PFSK-1 (cell line): Measurements from ENCODE around the gene IFI35.

Experiments used
- FOXP2 ChIP-seq: optimal IDR thresholded peaks from 2 replicates; pipeline ENCODE3; 2011; ENCODE audit warnings: borderline replicate concordance, control low read depth, inconsistent platforms; ENCODE audit not compliant: insufficient read depth; ENCODE audit errors: extremely low read length, extremely low read depth
- POLR2AphosphoS5 ChIP-seq: IDR thresholded peaks from 2 replicates; pipeline ENCODE4 v1.6.1; 2012; ENCODE audit warnings: low read depth, mild to moderate bottlenecking, control low read depth, low read length, moderate library complexity
- REST ChIP-seq, 2 experiments: IDR thresholded peaks; 2 replicates each; pipeline versions ENCODE4 v1.6.1 to v1.8.0; 2011 to 2012; ENCODE audit warnings: low read depth in 2 of 2, low read length in 2 of 2, control low read depth in 1 of 2, inconsistent platforms in 1 of 2, mild to moderate bottlenecking in 1 of 2, moderate library complexity in 1 of 2; ENCODE audit not compliant: insufficient read depth in 1 of 2
- SIN3A ChIP-seq: IDR thresholded peaks from 2 replicates; pipeline ENCODE4 v1.6.1; 2012; ENCODE audit warnings: mild to moderate bottlenecking, low read length, moderate library complexity, borderline replicate concordance; ENCODE audit not compliant: insufficient read depth
- TAF1 ChIP-seq: IDR thresholded peaks from 2 replicates; pipeline ENCODE4 v1.6.1; 2012; ENCODE audit warnings: low read length, control low read depth, borderline replicate concordance; ENCODE audit not compliant: insufficient read depth

IFI35 gene

GRCh38 chr17:42982266-42982665, 24.3 kb upstream of the IFI35 start:
- no peak for TF ChIP-seq TAF1
- TF ChIP-seq REST (IDR thresholded peaks at IDR 0.05; ENCODE audit: insufficient read depth in 1 of 2, low read depth in 2 of 2, low read length in 2 of 2) = no peak
- TF ChIP-seq FOXP2 = no peak
- no peak for TF ChIP-seq POLR2AphosphoS5
- TF ChIP-seq SIN3A = no peak

GRCh38 chr17:42985225-42985624, 21.4 kb upstream of the IFI35 start:
- TF ChIP-seq FOXP2 (no peak), REST (IDR thresholded peaks at IDR 0.05; ENCODE audit: insufficient read depth in 1 of 2, low read depth in 2 of 2, low read length in 2 of 2) (no peak), SIN3A (no peak), POLR2AphosphoS5 (no peak), TAF1 (no peak)

- no peak for TF ChIP-seq FOXP2
- no peak for TF ChIP-seq REST (IDR thresholded peaks at IDR 0.05; ENCODE audit: insufficient read depth in 1 of 2, low read depth in 2 of 2, low read length in 2 of 2)
- no peak for TF ChIP-seq POLR2AphosphoS5
- no peak for TF ChIP-seq TAF1
- no peak for TF ChIP-seq SIN3A
These were observed 17.4 kb upstream of the IFI35 start for GRCh38 chr17:42989141-42989540.

GRCh38 chr17:42989726-42990652, 16.6 kb upstream of the IFI35 start:
- TF ChIP-seq TAF1 = no peak
- no peak for TF ChIP-seq FOXP2
- TF ChIP-seq POLR2AphosphoS5 = no peak
- TF ChIP-seq SIN3A = no peak
- no peak for TF ChIP-seq REST (IDR thresholded peaks at IDR 0.05; ENCODE audit: insufficient read depth in 1 of 2, low read depth in 2 of 2, low read length in 2 of 2)
